NCI-H2107 treated with DMSO at 0.1 percent for 48 hours (cell line): ENCODE results near the gene SIAH1.
"Not testable (repeated sequence)": the region's sequence is repeated elsewhere in the genome, so short reads cannot be mapped to it uniquely, and the experiment has no call there.

Source experiments
- DNase-seq: peaks from one replicate; lab custom pipeline; 2025; ENCODE audit not compliant: unreplicated experiment; lab: John Stamatoyannopoulos, UW

SIAH1 gene

GRCh38 chr16:48385253-48386150 lies at the start of gene SIAH1:
Gene SIAH1, minus strand, starts transcription at chr16:48385413. Its CDS starts 22,985 bp downstream, at chr16:48362428.
- no peak for DNase-seq

GRCh38 chr16:48434653-48435317 lies 49.6 kb upstream of the SIAH1 start:
- no peak for DNase-seq

GRCh38 chr16:48433850-48434530 lies 48.8 kb upstream of the SIAH1 start:
- DNase-seq, result no peak

GRCh38 chr16:48433116-48433849 lies 48.1 kb upstream of the SIAH1 start:
- DNase-seq, result no peak

- no peak for DNase-seq
Measured at GRCh38 chr16:48432136-48432535, 46.9 kb upstream of the SIAH1 start.

- DNase-seq, result no peak
Measured at GRCh38 chr16:48430890-48431289, 45.7 kb upstream of the SIAH1 start.

GRCh38 chr16:48426244-48427141 lies 41.3 kb upstream of the SIAH1 start:
- DNase-seq, result no peak

GRCh38 chr16:48422537-48422936 lies 37.3 kb upstream of the SIAH1 start:
- no peak for DNase-seq

- DNase-seq, result no peak
Measured at GRCh38 chr16:48421741-48422140, 36.5 kb upstream of the SIAH1 start.

- DNase-seq, result no peak
Measured at GRCh38 chr16:48420437-48420836, 35.2 kb upstream of the SIAH1 start.

- DNase-seq, result not testable (repeated sequence)
Measured at GRCh38 chr16:48416617-48417016, 31.4 kb upstream of the SIAH1 start.

- DNase-seq, result no peak
Measured at GRCh38 chr16:48413272-48413671, 28.1 kb upstream of the SIAH1 start.

GRCh38 chr16:48409839-48410632 lies 24.8 kb upstream of the SIAH1 start:
- DNase-seq, result no peak

- no peak for DNase-seq
Measured at GRCh38 chr16:48408688-48409087, 23.5 kb upstream of the SIAH1 start.

GRCh38 chr16:48405907-48406306 lies 20.7 kb upstream of the SIAH1 start:
- DNase-seq, result no peak

GRCh38 chr16:48405153-48405552 lies 19.9 kb upstream of the SIAH1 start:
- no peak for DNase-seq

- DNase-seq, result not testable (repeated sequence)
Measured at GRCh38 chr16:48402547-48402946, 17.3 kb upstream of the SIAH1 start.

GRCh38 chr16:48395375-48395774 lies 10.2 kb upstream of the SIAH1 start:
- DNase-seq, result no peak

- no peak for DNase-seq
Measured at GRCh38 chr16:48394355-48394703, 9.1 kb upstream of the SIAH1 start.
